Measurements from ENCODE around the gene TDRD12. TPM values are rescaled to one million over a fixed set of nuclear protein-coding genes. Genes with fewer than 3 reads are reported as not detected.

TDRD12 gene, protein sequence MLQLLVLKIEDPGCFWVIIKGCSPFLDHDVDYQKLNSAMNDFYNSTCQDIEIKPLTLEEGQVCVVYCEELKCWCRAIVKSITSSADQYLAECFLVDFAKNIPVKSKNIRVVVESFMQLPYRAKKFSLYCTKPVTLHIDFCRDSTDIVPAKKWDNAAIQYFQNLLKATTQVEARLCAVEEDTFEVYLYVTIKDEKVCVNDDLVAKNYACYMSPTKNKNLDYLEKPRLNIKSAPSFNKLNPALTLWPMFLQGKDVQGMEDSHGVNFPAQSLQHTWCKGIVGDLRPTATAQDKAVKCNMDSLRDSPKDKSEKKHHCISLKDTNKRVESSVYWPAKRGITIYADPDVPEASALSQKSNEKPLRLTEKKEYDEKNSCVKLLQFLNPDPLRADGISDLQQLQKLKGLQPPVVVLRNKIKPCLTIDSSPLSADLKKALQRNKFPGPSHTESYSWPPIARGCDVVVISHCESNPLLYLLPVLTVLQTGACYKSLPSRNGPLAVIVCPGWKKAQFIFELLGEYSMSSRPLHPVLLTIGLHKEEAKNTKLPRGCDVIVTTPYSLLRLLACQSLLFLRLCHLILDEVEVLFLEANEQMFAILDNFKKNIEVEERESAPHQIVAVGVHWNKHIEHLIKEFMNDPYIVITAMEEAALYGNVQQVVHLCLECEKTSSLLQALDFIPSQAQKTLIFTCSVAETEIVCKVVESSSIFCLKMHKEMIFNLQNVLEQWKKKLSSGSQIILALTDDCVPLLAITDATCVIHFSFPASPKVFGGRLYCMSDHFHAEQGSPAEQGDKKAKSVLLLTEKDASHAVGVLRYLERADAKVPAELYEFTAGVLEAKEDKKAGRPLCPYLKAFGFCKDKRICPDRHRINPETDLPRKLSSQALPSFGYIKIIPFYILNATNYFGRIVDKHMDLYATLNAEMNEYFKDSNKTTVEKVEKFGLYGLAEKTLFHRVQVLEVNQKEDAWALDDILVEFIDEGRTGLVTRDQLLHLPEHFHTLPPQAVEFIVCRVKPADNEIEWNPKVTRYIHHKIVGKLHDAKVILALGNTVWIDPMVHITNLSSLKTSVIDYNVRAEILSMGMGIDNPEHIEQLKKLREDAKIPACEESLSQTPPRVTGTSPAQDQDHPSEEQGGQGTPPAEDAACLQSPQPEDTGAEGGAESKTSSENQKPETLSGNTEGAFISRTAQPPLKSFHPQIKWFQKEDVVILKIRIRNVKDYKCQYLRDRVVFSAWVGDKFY (N-terminal part only)
- total RNA-seq (2022; extraction: Qiagen RNA extraction; ENCODE audit: low read depth) = 0.09 to 0.22 TPM (median 0.17 TPM) in 5 replicates

DNA sequence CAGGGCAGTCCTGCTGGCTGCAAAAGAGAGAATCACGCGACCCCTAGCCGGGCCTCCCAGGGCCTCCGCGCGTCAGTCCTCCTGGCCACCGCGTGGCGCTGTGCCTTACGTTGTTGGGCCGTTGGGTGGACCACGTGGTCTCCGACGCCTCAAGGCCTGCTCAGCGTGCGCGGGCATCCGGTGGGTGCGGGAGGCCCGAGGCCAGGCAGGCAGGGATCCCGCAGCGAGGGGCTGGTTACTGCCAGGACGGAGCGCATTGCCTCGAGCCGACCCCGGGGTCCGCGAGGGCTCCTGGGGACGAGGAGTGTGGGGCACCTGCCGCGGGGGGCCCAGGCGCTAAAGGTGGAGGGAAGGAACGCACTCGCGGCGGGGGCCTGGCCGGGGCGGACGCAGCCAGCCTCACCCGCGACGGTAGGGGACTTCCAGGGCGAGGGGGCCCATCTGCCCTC lies at the start of gene TDRD12:
Gene TDRD12 (plus strand): TSS at position 157 of the 449 bp plus-strand sequence. CDS start 306 bp downstream, outside the sequence.

GRCh38 chr19:32674931-32675719 lies 44.4 kb upstream of the TDRD12 start, which contains the start of gene ANKRD27:
Gene ANKRD27, minus strand, starts transcription at chr19:32675180. Its CDS starts 16,165 bp downstream, at chr19:32659015.

GRCh38 chr19:32675720-32676185 lies 43.8 kb upstream of the TDRD12 start, which contains the start of gene RGS9BP:
Gene RGS9BP, plus strand, starts transcription at chr19:32675848. Its CDS starts 416 bp downstream, at chr19:32676264.

GRCh38 chr19:32691291-32691951 lies 28.1 kb upstream of the TDRD12 start, which contains the start of gene NUDT19:
Gene NUDT19, plus strand, starts transcription at chr19:32691821. Its CDS starts 140 bp downstream, at chr19:32691961.

DNA sequence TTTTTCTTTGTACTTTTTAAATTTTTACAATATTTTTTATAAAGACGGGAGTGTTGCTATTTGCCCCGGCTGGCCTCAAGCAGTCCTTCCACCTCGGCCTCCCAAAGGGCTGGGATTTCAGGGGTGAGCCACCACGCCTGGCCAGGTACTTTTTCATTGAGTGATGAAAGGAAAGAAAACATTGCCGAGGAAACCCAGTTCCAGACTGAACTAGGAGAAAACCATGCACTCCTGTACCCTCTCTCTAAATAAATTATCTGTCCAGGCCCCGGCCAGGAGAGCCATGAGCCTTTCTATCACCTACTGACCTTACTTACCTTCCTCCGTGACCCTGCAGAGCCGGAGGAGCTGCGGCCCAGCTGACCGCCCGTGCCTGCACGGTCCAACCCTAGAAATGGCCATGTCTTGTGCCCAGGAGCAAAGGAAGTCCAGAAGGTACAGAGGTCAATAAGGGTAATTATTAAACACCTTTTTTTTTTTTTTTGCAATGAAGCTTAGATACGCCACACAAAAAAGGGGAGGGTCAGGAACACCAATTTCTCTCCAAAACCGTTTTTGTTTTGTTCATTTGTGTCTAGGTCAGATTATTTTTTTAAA lies 149.9 kb downstream of the TDRD12 start, which contains the start of gene SLC7A9:
Gene SLC7A9 (minus strand): TSS at position 399 of the 597 bp plus-strand sequence. CDS start 1,233 bp downstream, outside the sequence.

Other genes starting within 250 kb of the TDRD12 start
- 393 to 503 TPM (median 474 TPM) in 5 replicates for gene PDCD5, start 138.6 kb upstream of the TDRD12 start, total RNA-seq (2022; extraction: Qiagen RNA extraction; ENCODE audit: low read depth)
- gene ANKRD27, start 44.6 kb upstream of the TDRD12 start, total RNA-seq (2022; extraction: Qiagen RNA extraction; ENCODE audit: low read depth) = 29.3 to 40.9 TPM (median 39.5 TPM) in 5 replicates
- gene RGS9BP, start 43.9 kb upstream of the TDRD12 start, total RNA-seq (2022; extraction: Qiagen RNA extraction; ENCODE audit: low read depth) = 0.37 to 0.54 TPM (median 0.47 TPM) in 5 replicates
- gene NUDT19, start 27.9 kb upstream of the TDRD12 start, total RNA-seq (2022; extraction: Qiagen RNA extraction; ENCODE audit: low read depth) = 33.0 to 41.6 TPM (median 38.6 TPM) in 5 replicates
- 0.22 to 0.57 TPM (median 0.43 TPM) in 5 replicates for gene SLC7A9, start 150.0 kb downstream of the TDRD12 start, total RNA-seq (2022; extraction: Qiagen RNA extraction; ENCODE audit: low read depth)